Stimulated activated CD8-positive, alpha-beta memory T cell treated with anti-CD3 and anti-CD28 coated beads, Interleukin-12 subunit alpha, Interleukin-12 subunit beta, amount 100 ng/mL, for 1 hour (primary cell): Measurements from ENCODE around the gene FAM117B.

Experiments used
- DNase-seq: peaks from one replicate; pipeline ENCODE4 v3.0.0-alpha.2; 2020; ENCODE audit warnings: low read depth

The FAM117B gene

DNA sequence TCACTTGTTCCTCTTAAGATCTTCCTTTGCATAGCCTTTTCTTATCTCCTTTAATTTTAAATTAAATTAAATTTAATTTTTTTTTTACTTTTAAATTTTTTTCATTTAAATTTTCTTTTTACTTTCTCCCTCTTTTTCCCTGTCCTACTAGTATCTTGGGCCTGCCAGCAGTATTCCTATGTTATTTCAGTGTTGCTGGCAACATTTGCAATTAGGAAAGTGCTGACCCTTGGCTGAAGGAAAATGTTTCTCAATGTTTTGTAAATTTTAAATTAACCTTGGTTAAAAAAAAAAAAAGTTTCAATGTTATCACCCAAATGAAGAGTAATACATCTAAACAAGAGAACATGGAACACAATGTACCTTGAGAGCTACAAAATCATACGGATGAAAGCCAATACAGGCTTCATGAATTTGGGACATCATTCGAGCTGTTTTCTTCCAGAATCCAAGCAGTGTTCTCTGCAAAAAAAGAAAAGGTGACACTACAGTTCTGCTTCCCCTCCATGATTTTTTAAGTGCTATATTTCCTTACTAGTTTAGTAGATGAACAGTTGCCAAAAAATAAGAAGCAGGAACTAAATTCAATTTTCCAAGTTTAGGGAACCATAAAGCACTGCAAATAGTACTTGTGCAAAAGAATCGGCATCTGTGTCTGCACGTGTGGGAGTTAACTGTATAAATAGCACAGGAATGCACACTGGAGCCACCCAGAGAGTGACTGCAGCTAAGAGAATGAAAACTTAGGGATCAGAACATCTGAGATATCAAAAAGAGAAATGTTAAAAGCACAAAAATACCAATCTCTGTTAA is 181.0 kb downstream of the FAM117B start:
- no peak for DNase-seq

DNA sequence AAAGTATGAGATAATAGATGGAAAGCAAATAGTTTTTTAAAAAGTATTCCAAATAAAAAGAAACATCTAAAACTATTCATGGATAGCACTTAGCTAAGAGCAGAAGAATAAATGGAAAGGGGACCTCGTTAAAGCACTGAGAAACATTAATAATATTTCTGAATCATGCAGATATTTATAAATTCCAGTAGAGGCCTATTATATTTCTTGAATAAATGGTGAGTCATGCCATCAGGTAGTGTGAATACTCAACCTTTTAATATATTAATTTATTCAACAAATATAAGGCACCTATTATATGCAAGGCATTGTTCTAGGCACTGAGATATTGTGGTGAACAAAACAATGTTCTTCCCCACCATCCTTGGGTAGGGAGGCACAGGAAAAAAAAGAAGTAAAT is 183.0 kb downstream of the FAM117B start:
- DNase-seq = no peak

DNA sequence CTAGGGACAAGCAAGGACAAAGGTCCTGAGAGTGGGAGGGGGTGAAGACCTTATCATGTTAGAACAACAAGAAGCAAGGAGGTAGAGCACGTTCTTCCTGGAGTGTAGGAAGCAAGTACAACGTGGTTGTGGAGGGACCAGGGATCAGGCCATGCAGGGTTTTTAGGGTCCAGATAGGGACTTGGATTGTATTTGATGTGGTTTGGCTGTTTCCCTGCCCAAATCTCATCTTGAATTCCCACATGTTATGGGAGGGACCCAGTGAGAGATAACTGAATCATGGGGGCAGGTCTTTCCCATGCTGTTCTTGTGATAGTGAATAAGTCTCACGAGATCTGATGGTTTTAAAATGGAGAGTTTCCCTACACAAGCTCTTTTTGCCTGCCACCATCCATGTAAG is 183.6 kb downstream of the FAM117B start:
- DNase-seq = no peak
